CD4-positive, alpha-beta T cell treated with Interleukin-12 subunit alpha and Interleukin-12 subunit beta, for 1 hour (primary cell): Measurements from ENCODE around the gene INHBB.

Experiments used
- DNase-seq: peaks from one replicate; pipeline ENCODE4 v3.0.0-alpha.2; 2020

The INHBB gene

DNA sequence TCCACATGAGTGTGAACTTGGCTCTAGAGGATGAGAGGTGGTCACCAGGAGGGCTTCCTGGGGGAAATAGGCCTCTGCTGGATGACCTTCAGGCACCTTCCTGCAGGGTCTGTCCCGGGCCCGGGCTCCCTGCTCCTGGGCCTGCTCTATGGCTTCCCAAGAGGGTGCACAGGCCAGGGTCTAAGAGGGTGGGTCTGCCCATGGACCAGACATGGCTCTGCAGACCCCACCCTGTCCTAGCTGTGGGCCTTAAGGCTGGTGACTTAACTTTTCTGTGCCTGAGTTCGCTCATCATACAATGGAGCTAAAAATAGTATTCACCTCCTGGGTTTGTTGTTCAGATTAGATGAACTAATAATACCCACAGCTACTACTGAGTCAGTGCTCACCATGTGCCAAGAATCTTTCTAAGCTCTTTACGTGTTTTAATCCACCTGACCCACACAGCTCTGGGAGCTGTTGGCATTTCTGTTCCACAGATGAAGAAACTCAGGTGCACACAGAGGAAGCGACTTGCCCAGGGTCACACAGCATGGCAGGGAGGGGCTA is 14.4 kb downstream of the INHBB start:
- no peak for DNase-seq

DNA sequence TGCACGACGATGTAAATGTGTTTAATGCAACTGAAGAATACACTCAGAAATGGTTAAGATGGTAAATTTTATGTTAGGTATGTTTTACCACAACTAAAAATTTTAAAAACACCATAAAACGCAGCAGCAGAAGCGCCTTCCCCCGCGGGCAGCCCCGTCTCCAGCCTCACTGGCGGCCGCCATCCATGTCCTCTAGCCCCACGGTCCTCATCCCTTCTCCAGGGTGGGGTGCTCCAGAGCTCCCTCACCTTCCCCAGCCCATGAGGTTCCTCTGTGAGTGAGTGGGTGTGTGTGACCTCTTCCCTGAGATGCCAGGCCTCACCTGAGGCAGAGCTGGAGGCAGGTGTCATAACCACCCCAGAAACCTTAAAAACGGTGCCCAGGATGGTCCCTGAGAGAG is 17.0 kb downstream of the INHBB start:
- no peak for DNase-seq

DNA sequence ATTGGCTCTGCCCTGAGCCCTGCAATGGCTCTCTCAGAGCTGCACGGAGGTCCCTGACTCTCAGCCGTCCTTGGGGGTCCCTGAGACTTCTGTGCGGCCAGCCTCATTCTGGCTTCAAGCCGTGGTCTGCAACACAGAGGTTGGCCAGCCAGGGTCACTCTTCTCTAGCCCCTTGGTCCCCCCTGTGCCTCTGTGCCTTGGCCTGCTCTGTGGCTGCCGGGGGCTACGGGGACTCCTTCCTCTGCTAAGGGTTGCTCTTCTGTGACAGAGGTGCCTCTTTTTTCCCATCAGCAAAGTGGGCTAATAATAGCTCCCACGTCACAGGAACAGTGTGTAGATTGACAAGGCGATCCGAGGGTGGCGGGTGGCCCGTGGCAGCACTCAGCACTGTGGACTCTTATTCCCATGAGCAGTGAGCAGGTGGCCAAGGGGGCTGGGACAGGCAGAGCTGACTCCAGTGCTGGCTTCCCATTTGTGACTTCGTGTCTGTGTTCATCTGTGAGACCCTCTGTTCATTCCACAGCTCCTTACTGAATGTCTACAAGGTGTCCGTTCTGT is 19.4 kb downstream of the INHBB start:
- DNase-seq, result no peak

DNA sequence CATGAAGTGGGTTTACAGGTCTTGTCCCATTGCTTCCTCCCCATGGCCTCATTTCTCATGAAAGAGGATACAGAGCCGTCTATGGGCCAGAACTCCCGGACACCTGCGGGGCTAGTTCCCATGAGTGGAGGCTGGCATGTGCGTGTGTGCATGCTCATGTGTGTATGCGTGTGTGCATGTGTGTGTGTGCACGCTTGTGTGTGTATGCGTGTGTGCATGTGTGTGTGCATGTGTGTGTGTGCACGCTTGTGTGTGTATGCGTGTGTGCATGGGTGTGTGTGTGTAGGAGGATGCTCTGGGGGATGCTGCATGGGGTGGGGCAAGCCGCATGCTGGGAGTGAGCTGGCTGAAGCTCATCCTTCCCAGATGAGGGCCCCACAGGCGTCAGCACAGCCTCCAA is 20.8 kb downstream of the INHBB start:
- no peak for DNase-seq

DNA sequence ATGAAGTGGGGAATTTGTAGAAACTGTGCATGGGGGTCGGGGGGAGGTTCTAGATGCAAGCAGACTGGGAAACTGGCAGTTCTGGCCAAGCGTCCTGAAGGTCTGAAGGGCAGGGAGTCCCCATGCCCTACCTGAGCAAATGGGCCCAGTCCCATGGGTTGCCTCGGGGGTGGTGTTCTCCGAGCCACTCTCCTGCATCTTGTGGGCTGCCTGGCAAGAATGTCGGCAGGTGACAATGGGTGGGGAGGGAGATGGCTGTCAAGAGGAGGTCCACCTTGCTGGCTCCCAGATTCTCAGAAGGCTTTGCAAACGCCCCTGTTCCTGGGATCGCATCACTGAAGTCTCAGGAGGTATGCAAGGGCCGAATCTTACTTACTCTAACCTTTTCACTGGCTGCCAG is 21.3 kb downstream of the INHBB start:
- DNase-seq, result no peak

DNA sequence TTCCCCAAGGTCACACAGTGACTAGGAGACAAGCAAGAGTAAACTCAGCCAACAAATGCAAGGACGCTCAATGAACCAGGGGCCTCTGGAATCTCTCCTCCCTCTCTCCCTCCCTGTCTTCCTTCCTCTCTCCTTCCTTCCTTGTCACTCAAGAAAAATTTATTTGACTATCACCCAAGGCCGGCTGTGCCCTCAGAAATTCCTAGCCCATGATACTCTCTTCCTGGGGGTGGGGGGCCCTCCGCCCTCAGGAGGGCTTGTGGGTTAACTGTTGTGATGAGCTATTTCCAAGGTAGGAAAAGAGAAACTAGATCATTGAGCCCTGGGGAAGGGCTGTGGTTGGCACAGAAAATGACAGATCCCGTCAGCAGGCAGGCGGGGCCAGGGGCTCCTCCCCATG is 21.7 kb downstream of the INHBB start:
- no peak for DNase-seq

DNA sequence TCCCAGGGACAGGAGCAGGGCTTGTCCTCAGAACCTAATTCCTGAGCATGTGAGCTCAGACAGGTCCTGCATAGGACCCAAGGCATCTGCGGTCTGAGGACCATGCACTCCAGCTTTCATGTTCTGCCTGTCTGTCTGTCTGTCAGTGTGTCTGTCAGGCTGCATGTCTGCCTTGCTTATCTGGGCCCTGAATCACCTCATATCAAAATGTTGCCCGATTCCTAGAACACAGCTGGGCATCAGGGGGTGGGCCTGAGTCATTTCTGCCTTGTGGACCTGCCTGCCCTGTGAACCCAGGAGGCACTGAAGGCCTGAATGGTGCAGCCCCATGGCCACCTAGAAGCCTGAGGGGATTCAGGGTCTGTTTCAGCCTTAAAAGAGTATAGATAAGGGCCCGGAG is 22.1 kb downstream of the INHBB start:
- no peak for DNase-seq

DNA sequence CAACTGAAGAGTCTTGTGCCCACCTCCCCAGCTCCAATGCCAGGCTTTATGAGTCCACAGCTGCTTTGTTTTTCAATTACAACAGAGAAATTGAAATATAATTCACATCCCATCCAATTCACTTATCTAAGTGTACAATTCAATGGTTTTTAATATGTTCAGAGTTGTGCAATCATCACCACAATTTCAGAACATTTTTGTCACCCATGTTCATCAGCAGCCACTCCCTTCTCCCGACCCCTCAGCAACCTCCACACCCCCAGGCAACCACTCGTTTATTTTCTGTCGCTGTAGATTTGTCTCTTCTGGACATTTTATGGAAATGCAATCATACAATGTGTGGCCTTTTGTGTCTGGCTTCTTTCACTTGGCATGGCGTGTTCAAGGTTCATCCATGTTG is 23.3 kb downstream of the INHBB start:
- DNase-seq, result no peak

DNA sequence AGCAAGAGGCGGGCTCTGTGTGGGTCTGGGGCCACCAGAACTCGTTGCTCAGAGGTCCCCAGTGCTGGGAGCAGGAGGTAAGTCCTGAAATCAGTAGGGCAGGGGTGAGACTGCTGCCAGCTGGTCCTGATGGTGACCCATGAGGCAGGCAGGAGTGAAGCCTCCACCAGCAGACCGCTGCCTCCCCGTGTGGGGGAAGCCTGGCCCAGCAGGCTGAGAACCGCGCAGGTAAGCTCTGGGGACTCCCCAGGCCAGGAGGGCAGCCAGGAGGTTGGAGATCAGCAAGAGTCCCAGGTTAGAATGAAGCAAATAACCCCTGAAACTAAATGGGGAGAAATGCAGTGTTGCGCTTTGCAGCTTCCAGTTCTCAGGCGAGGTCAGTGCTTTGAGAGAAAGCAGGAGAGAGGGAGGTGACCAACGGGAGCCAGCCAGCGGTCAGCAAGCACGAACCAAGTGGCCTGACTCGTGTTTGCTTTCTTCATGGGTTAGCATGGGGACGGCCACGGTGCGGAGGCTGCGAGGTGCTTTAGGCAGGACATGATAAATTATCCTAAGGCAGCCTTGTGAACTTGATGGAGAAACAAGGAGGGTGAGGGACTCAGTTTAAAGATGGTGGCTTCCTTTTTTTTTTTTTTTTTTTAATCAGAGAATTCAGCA is 26.2 kb downstream of the INHBB start:
- DNase-seq, result no peak

DNA sequence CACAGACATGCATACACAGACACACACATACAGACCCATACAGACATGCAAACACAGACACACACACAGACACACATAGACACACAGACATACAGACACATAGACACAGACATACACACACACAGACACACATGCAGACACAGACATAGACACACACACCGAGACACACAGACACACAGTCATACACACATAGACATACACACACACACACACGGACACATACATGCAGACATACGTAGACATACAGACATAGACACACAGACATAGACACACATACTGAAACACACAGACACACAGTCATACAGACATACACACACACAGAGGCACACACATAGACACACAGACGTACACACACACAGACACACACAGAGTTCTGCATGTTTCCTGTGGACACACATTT is 26.9 kb downstream of the INHBB start:
- no peak for DNase-seq

DNA sequence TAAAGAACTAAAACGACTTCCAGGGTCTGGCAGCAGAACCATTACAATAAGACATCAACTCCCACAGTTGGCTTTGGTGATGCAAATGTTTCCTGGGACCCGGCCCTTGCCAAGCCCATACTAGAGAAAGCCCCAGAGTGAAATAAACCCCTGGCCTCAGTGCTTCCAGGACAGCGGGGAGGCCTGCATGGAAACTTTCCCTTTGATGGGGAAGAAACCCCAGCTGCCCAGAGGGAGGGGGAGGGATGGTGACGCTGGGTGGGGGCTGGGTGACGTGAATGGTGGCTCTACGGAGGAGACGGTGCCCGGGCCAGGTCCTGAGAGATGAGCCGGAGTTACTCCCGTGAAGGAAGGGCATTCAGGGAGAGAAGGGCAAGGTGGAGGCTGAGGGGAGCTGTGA is 27.5 kb downstream of the INHBB start:
- DNase-seq, result no peak

DNA sequence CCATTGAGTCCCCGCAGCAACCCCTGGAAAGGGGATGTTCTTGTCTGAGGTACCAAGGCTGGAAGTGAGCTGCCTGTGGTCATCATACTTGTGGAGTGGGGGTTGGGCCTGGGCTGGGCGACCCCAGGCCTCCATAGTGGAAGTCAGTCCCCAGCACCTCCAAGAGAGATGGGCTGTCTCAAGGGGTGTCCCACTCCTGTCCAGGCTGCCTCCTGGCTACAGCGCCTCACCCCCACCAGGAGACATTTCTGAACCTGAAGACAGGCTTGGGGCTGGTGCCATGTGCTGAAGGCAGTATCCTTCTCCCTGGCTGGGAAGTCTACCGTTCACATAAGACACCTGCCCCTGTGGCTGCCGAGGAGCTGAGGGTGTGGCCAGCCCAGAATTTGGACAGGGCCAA is 28.9 kb downstream of the INHBB start:
- DNase-seq, result no peak

DNA sequence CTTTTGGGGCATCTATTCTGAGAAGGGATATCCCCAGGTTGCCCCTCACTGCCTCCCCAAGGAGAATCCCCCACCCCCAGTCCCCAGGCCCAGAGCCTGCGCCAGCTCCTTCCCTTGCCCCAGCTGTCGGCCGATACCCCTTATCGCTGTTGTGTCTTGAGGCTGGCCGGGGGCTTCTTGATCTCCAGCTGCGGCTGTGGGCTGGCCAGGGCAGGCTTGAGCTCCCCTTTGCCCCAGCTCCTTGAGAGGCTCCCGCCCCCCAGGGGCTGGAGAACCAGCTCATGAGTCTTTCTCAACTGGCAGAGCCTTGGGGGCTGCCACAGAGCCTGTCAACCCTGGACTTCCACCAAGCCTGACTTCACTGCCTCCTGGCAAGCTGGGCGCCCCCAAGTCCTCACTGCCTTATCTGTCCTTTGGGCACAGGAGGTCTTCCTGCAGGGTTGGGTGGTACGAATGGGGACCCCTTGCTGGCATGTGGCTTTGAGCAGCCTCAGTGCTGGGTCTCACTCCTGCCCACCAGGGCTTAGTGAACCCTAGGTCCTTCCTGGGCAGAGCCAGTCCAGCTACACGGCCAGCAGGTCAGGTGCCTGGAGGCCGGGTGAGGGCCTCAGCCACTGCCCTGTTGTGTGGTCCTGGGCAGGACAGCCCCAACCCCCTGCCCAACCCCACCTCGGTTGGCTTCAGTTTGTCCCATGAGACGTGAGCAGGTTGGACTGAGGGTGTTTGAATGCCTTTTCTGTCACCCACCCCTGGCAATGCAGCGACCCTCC is 29.5 kb downstream of the INHBB start:
- no peak for DNase-seq

DNA sequence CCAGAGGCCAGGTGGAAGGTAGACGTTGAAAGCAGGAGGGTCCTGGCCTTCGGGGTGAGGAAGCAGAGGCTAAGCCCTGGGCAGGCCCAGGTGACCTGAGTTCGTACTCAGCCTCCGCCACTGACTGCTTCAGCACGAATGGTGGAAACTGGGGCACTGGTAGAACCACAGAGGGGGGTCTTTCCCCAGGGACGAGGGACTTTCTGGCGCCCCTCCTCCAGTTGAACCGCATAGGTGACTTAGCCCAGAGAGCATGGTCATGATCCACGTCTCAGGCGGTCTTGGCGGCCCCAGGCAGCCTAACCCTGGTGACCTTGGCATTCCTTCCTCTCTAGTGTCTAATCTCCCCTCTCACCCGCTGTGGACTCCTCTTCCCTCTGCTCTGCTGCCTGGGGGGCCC is 30.2 kb downstream of the INHBB start:
- no peak for DNase-seq

DNA sequence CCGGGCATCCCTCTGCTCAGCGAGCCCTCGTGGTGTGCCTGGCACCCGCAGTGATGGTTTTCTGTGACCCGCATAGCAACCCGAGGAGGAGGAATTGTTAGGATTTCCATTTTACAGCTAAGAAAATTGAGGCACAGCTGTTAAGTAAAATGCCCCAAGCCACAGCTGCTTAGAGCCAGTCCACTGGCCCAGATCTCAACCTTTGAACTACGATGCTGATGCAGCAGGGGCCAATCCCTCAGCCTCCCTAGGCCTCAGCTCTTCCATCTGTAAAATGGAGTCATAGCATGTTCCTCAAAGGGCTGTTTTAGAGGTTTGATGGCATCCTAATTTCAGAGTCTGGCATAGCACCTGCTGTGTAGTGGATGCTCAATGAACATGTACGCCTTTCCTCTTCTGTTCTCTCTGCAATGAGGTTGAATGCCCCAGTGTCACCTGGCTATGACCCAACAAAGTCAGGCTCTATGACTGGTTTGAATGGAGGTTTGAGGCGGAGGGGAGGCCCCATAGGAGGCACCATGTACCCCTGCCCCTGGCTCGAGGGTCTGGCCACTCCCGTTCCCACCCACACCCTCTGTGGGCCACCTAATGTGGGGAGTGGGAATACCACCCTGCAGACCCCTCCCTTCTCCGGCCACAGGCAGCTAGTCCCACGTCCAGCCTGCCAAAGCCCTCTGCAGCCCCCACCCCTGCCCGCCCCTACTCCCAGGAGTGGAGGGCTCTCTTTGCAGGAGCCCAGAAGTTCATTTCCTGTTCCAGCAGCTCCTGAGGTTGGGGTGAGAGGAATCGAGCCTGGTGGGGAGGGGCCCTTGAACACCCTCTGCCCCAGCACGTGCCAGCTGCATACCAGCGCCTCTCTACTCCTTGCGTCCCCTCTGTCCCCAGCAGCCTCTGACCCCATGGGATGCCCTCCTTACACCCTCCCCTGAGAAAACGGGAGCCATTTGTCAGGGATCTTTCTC is 31.0 kb downstream of the INHBB start:
- no peak for DNase-seq

DNA sequence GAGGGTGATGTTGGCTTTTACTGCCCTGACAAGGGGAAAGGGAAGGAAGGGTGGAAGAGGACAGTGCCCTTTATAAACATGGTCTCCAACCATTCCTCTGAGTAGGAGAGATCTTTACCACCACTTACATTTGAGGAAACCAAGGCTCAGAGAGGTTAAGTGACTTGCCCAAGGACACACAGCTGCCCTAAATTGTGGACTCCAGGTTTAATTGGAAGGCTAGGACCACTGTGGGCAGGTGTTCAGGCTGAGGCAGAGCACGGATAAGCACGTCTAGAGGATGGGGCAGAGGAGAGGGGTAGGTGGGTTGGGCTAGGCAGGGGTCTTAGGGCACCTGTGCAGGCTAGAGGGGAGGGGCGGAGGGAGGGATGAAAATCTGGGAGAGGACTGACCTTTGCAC is 32.7 kb downstream of the INHBB start:
- DNase-seq, result no peak

DNA sequence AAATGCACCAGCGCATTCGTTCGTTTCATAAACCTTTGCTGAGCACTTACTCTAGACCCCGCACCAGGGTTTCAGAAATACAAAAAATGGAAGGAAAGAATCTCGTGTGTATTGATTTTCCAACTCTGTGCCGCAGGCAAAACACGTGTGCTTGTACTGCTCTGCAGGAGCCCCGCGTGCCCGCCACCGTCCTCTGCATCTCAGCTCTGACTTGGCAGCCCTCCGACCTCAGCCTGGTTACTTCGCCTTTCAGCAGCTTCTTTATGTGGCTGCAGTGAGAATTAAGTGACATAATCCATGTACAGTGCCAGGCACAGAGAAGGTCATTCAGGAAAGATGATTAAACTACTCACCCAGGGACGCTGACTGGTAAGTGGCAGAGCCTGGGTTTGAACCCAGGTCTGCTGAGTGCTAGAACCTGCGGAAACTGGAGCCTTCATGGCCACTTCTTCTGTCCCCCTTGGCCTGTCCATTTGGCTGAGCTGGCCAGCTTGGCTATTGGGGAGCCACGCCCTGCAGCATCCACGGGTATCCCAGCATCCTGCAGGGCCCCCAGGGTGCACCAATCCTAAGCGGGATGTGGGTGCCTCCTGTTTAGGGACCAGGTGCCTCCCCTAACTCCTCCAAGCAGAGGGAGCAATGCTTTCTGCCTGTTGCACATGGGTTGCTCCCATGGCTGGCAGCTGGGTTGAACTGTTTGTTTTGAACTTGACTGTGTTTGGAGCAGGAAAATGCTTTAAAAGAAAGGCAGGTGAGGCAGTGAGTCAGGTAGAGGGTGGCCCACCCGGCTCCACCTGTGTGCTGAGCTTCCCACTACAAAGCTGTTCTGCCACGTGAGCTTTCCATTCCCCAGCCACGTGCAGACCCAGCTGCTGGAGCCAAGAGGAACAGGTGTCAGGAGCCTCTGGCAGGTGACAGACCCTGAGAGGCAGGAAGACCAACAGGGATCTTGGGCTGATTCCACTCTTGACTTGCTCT is 34.3 kb downstream of the INHBB start:
- DNase-seq, result no peak

DNA sequence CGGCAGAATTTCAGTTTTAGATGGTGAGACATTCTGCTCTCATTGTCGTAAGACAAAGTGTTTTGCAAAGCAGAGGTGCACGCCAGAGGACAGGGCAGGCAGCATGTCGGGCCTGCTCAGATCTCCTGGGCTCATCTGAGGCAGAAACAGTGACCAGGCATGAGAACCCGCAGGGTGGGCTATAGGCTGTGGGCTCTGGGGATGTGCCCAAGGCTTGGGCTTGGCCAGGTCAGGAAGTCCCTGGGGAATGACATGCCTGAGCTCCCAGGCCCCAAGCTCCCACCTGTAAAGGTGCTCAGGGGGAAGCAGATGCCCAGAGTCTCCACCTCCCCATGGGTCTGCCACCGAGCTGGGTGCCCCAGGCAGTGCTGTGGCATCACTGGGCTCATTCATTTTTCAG is 35.3 kb downstream of the INHBB start:
- no peak for DNase-seq

DNA sequence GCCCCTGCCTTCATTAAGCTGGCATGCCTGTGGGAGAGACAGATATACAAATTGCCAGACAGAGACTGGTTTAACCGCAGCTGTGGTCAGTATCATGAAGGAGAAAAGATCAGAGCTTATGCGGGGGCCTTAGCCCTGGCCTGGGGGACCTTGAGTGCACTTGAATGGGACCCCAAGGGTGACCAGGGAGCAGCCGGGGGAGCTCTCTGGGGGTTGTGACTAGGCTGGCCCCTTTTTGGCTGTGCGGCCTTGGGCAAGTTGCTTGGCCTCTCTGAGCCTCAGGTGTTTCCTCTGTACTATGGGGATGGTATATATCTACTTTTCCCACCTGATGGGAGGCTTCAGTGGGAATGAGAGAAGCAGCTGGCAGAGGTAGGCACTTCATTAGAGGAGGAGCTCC is 35.7 kb downstream of the INHBB start:
- no peak for DNase-seq

DNA sequence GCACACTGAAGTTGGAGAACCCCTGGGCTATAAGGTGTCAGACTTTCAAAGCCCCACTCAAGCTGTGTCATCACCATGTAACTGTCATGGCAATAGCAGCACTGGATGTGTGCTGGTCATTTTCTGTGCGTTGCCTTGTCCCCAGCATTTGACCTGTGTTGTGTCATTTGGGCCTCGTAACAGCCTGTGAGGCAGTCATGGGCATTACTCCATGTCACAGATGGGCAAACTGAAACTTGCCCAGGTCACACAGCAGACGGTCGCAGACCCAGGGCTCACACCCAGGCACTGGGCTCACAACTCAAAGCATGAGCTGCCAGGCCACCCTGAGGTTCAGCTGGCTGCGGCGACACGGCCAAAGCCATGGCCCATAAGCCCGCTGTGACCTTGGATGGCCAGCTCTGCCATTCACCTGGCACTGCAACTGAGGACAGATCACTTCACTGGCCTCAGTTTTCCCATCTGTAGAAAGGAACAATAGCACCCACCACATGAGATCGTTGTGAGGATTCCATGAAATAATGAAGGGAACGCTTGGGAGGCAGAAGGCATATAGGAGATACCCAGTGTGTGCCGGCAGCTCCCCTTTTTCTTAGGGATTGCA is 36.7 kb downstream of the INHBB start:
- DNase-seq, result no peak

DNA sequence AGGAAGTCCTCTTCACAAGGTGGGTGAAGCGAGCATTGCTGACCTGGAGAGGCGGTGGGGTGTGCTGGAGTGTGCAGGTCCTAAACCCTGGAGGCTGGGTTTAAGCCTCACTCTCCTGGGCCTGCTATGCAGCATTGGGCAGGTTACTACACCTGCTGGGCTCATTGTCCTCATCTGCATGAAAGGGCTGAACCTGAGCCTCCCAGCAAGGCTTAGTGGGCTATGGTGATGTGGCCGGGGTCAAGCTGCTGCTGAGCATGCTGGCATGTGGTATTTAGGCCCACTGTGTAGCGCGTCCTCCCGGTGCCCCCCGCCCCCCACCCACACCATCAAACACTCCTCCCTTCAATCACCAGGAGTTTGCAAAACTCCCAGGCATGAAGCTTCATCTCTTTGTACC is 37.3 kb downstream of the INHBB start:
- no peak for DNase-seq
